Spleen (tissue), 11 donors: Measurements from ENCODE around the gene FBXL2. TPM values are rescaled to one million over a fixed set of nuclear protein-coding genes. Genes with fewer than 3 reads are reported as not detected.

Experiments used
- DNase-seq: peaks from one replicate; pipeline ENCODE4 v3.0.0-alpha.2; 2020
- H3K27ac ChIP-seq, 8 donors: fragments of 200-600 bp; sonication (generic) in 7 of 8; 1 replicate in 4 of 8; 2 replicates in 4 of 8; pipeline versions ENCODE4 v1.5.0 to v1.8.0; 2016 to 2021; ENCODE audit warnings: inconsistent platforms in 4 of 8, mild to moderate bottlenecking in 4 of 8, moderate library complexity in 1 of 8
- H3K27me3 ChIP-seq, 7 donors: fragments of 200-600 bp; sonication (generic) in 6 of 7; replicated peaks in 1 of 7; 1 replicate in 4 of 7; 2 replicates in 3 of 7; pipeline versions ENCODE4 v1.5.0 to v1.8.0; 2016 to 2021; ENCODE audit warnings: inconsistent platforms in 3 of 7, mild to moderate bottlenecking in 1 of 7
- H3K36me3 ChIP-seq, 6 donors: fragments of 200-600 bp; sonication (generic) in 5 of 6; 1 replicate in 4 of 6; 2 replicates in 2 of 6; pipeline versions ENCODE4 v1.5.0 to v1.8.0; 2016 to 2021; ENCODE audit warnings: inconsistent platforms in 2 of 6
- H3K4me1 ChIP-seq, 6 donors: fragments of 200-600 bp; sonication (generic) in 5 of 6; 1 replicate in 3 of 6; 2 replicates in 3 of 6; pipeline versions ENCODE4 v1.5.0 to v1.8.0; 2016 to 2021; ENCODE audit warnings: inconsistent platforms in 3 of 6
- H3K4me3 ChIP-seq, 8 donors: fragments of 200-600 bp; sonication (generic) in 7 of 8; 1 replicate in 4 of 8; 2 replicates in 4 of 8; pipeline versions ENCODE4 v1.5.0 to v1.8.0; 2016 to 2021; ENCODE audit warnings: inconsistent platforms in 4 of 8, mild to moderate bottlenecking in 4 of 8, moderate library complexity in 2 of 8
- H3K9me3 ChIP-seq, 8 donors: fragments of 200-600 bp; sonication (generic) in 7 of 8; 1 replicate in 4 of 8; 2 replicates in 4 of 8; pipeline versions ENCODE4 v1.5.0 to v1.8.0; 2016 to 2021; ENCODE audit warnings: inconsistent platforms in 4 of 8
- POLR2A ChIP-seq, 3 donors: fragments of 450-650 bp; IDR thresholded peaks; one replicate each; pipeline ENCODE4 v1.5.1; 2017; ENCODE audit warnings: antibody characterized with exemption in 3 of 3, mild to moderate bottlenecking in 1 of 3
- POLR2AphosphoS5 ChIP-seq, 3 donors: sonication (generic); formaldehyde crosslinking; IDR thresholded peaks; one replicate each; pipeline ENCODE4 v1.5.1; 2017; ENCODE audit warnings: antibody characterized with exemption in 3 of 3
- WGBS, 5 donors: extraction: QIAGEN DNeasy Blood & Tissue Kit in 3 of 5; methylation state at CpG; one replicate each; pipeline versions ENCODE4 v1.1.5 to v1.1.7; 2013 to 2018; 5-methylcytosine and 5-hydroxymethylcytosine counted together
- intact Hi-C: fragments of 100-400 bp; cut with DNase I; formaldehyde crosslinking; loops from one replicate; pipeline ENCODE4 v1.15.0; 2023; ENCODE audit warnings: low total_unique reads
- polyA plus RNA-seq, 3 donors: library from polyadenylated mRNA; stranded (reverse); fragments of 200-250 nt; gene quantifications; one replicate each; pipeline ENCODE4 v1.2.1, GENCODE V29; 2013
- total RNA-seq, 7 donors: library from RNA; depleted of rRNA in 3 of 7; stranded (reverse); fragments of >200 nt in 3 of 7; fragmentation: NEBNext Ultra II Directional in 4 of 7; extraction: Animal tissue kit (Norgen Biotek cat#: 25700) in 4 of 7; gene quantifications; one replicate each; pipeline versions ENCODE4 v1.1.0 to v1.2.1, GENCODE V29; 2016 to 2021
- TF ChIP-seq, protein P1 (sequence below), 11 experiments: fragments of 200-600 bp in 7 of 11; fragments of 450-650 bp in 4 of 11; sonication (generic) in 4 of 11; IDR thresholded peaks in 8 of 11; conservative IDR thresholded peaks in 3 of 11; 1 replicate in 7 of 11; 2 replicates in 4 of 11; pipeline versions ENCODE4 v1.4.0 to v1.8.0; 2016 to 2021; ENCODE audit warnings: antibody characterized with exemption in 11 of 11, inconsistent platforms in 4 of 11, mild to moderate bottlenecking in 1 of 11
- donor health status: healthy with polysubstance abuse.
- donor health status: DM: no; HTN: no; CAD: no; lungs with moderate emphysema.
- donor health status: DM: no; HTN: no; CAD: no.
- donor health status: Bipolar disorder and iron deficiency.
- donor health status: healthy.
- donor health status: DM: no; HTN: no; CAD: no.
- donor health status: DM: yes; HTN: yes; CAD: no.

The FBXL2 gene
- total and polyA plus RNA-seq, 10 donors, result 0.20 to 2.0 (median 1.1) TPM

GRCh38 chr3:33233884-33234283 lies 43.4 kb upstream of the FBXL2 start:
- WGBS, 5 donors, result 80 to 89% (median 83%) methylated on average over 1 of the region's 1 CpG
- H3K27ac ChIP-seq, result no peak overlapping the region
- no peak for DNase-seq
- no peaks in the 10 kb centered on the region for H3K4me1 ChIP-seq
- no peak overlapping the region for H3K4me3 ChIP-seq
- TF ChIP-seq POLR2AphosphoS5 (IDR thresholded peaks at IDR 0.05) (no peak), POLR2A (IDR thresholded peaks at IDR 0.05) (no peak)
- H3K36me3 ChIP-seq, result no peaks in the 10 kb centered on the region
- H3K9me3 ChIP-seq, result peaks cover 0 to 4% (median 0%) of the 10 kb centered on the region in 8 donors
- intact Hi-C loops, result no loop called here
- no peaks in the 10 kb centered on the region for H3K27me3 ChIP-seq

- H3K4me1 ChIP-seq, result no peaks in the 10 kb centered on the region
- H3K27me3 ChIP-seq, result no peaks in the 10 kb centered on the region
- H3K9me3 ChIP-seq, result peaks cover 0 to 4% (median 0%) of the 10 kb centered on the region in 8 donors
- no peak overlapping the region for H3K4me3 ChIP-seq
- 71 to 83% (median 80%) methylated on average over 2 of the region's 2 CpGs for WGBS, 5 donors
- DNase-seq, result no peak
- TF ChIP-seq, protein P1, sequence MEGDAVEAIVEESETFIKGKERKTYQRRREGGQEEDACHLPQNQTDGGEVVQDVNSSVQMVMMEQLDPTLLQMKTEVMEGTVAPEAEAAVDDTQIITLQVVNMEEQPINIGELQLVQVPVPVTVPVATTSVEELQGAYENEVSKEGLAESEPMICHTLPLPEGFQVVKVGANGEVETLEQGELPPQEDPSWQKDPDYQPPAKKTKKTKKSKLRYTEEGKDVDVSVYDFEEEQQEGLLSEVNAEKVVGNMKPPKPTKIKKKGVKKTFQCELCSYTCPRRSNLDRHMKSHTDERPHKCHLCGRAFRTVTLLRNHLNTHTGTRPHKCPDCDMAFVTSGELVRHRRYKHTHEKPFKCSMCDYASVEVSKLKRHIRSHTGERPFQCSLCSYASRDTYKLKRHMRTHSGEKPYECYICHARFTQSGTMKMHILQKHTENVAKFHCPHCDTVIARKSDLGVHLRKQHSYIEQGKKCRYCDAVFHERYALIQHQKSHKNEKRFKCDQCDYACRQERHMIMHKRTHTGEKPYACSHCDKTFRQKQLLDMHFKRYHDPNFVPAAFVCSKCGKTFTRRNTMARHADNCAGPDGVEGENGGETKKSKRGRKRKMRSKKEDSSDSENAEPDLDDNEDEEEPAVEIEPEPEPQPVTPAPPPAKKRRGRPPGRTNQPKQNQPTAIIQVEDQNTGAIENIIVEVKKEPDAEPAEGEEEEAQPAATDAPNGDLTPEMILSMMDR (IDR thresholded peaks at IDR 0.05 in 8 of 11, conservative IDR thresholded peaks at IDR 0.05 in 3 of 11), result no peak
- no peak for TF ChIP-seq POLR2AphosphoS5 (IDR thresholded peaks at IDR 0.05)
- no peaks in the 10 kb centered on the region for H3K36me3 ChIP-seq
- intact Hi-C loops, result no loop called here
- no peak overlapping the region for H3K27ac ChIP-seq
Observed at GRCh38 chr3:33236005-33236404, 41.2 kb upstream of the FBXL2 start.

GRCh38 chr3:33237439-33237838 lies 39.8 kb upstream of the FBXL2 start:
- no peak overlapping the region for H3K4me3 ChIP-seq
- H3K4me1 ChIP-seq, result no peaks in the 10 kb centered on the region
- no peaks in the 10 kb centered on the region for H3K36me3 ChIP-seq
- no peaks in the 10 kb centered on the region for H3K27me3 ChIP-seq
- DNase-seq, result no peak
- WGBS, 5 donors, result 80 to 88% (median 87%) methylated on average over 4 of the region's 4 CpGs
- H3K27ac ChIP-seq, result no peak overlapping the region
- TF ChIP-seq, protein P1 (IDR thresholded peaks at IDR 0.05 in 8 of 11, conservative IDR thresholded peaks at IDR 0.05 in 3 of 11), result no peak
- TF ChIP-seq POLR2AphosphoS5 (IDR thresholded peaks at IDR 0.05), result no peak
- no peak for TF ChIP-seq POLR2A (IDR thresholded peaks at IDR 0.05)
- intact Hi-C loops, result no loop called here
- peaks cover 0 to 4% (median 0%) of the 10 kb centered on the region in 8 donors for H3K9me3 ChIP-seq

- Histone ChIP-seq H3K27ac (no peak overlapping the region), H3K4me3 (no peak overlapping the region), H3K4me1 (no peaks in the 10 kb centered on the region), H3K27me3 (no peaks in the 10 kb centered on the region), H3K36me3 (no peaks in the 10 kb centered on the region), H3K9me3 (peaks cover 0 to 4% (median 0%) of the 10 kb centered on the region in 8 donors)
- no peak for TF ChIP-seq POLR2A (IDR thresholded peaks at IDR 0.05)
- TF ChIP-seq, protein P1 (IDR thresholded peaks at IDR 0.05 in 8 of 11, conservative IDR thresholded peaks at IDR 0.05 in 3 of 11), result no peak
- no peak for TF ChIP-seq POLR2AphosphoS5 (IDR thresholded peaks at IDR 0.05)
- intact Hi-C loops, result no loop called here
- WGBS, 5 donors, result 90 to 100% (median 97%) methylated on average over 1 of the region's 1 CpG
- no peak for DNase-seq
Observed at GRCh38 chr3:33238923-33239322, 38.3 kb upstream of the FBXL2 start.

GRCh38 chr3:33240261-33240660 lies 37.0 kb upstream of the FBXL2 start:
- 62 to 90% (median 82%) methylated on average over 1 of the region's 1 CpG for WGBS, 5 donors
- peaks cover 0 to 4% (median 0%) of the 10 kb centered on the region in 8 donors for H3K9me3 ChIP-seq
- no peaks in the 10 kb centered on the region for H3K27me3 ChIP-seq
- H3K4me1 ChIP-seq, result no peaks in the 10 kb centered on the region
- no peak overlapping the region for H3K4me3 ChIP-seq
- intact Hi-C loops, result no loop called here
- H3K27ac ChIP-seq, result no peak overlapping the region
- DNase-seq, result no peak
- no peaks in the 10 kb centered on the region for H3K36me3 ChIP-seq
- TF ChIP-seq POLR2AphosphoS5 (IDR thresholded peaks at IDR 0.05), result no peak
- TF ChIP-seq, protein P1 (IDR thresholded peaks at IDR 0.05 in 8 of 11, conservative IDR thresholded peaks at IDR 0.05 in 3 of 11), result no peak
- TF ChIP-seq POLR2A (IDR thresholded peaks at IDR 0.05), result no peak
